ENCODE data around the gene CD8B.
"Not testable (repeated sequence)": the region's sequence is repeated elsewhere in the genome, so short reads cannot be mapped to it uniquely, and the experiment has no call there.

Gene CD8B

DNA sequence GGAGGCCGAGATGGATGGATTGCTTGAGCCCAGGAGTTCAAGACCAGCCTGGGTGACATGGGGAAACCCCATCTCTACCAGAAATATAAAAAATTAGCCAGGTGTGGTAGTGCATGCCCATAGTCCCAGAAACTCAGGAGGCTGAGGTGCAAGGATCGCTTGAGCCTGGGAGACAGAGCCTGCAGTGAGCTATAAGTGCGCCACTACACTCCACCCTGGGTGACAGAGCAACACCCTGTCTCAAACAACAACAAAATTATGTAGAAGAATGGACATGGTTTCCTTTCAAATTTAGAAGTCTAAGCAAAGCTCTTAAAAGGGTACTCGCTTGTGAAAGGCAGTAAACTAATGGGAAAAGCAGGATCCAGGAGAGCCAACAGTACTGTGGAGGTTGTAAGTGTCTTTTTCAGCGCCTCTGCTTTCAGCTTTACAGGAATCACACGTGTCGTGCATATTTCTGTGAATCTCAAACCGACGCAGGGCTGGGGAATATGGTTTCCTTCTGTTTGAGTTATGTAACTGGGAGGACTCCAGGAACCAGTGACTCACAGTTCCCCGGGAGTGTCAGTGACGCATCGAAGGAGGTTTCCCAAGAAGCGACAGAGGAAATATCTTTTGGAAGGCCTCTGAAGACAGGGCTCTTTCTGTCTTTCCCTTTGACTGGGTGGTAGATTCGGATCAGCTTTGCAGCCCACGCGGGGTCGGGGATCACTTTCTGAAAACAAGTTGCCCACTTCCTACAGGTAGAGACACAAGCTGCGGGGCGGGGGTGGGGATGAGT is 24.6 kb downstream of the CD8B start:
- not testable (repeated sequence) for DNase-seq (ENCODE audit: low spot score)

DNA sequence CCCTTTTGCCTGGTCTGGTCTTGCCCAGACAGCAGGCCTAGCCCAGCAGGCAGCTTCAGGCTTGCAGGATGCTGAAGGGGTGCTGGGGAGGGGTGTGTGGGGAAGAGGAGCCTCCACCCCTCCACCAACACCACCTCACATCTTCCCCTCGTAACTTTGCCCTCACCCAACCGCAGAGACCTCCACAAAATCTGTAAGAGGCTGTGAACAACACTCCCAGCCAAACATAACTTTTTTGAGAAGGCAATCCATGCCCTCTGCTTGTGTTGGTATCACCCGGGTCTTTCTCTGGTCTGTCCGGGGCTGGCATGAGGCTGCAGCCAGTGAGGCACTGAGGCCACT is 26.2 kb downstream of the CD8B start:
- DNase-seq (ENCODE audit: low spot score), result not testable (repeated sequence)

DNA sequence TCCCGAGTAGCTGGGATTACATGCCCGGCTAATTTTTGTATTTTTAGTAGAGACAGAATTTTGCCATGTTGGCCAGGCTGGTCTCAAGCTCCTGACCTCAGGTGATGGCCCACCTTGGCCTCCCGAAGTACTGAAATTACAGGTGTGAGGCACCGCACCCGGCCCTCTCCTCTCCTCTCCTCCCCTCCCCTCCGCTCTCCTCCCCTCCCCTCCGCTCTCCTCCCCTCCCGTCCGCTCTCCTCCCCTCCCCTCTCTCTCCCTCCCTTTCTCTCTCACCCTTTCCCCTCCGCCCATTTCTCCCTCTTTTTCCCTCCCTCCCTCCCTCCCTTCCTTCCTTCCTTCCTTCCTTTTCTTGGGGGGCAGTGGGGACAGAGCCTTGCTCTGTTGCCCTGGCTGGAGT is 28.4 kb downstream of the CD8B start:
- no peak for DNase-seq (ENCODE audit: low spot score)

DNA sequence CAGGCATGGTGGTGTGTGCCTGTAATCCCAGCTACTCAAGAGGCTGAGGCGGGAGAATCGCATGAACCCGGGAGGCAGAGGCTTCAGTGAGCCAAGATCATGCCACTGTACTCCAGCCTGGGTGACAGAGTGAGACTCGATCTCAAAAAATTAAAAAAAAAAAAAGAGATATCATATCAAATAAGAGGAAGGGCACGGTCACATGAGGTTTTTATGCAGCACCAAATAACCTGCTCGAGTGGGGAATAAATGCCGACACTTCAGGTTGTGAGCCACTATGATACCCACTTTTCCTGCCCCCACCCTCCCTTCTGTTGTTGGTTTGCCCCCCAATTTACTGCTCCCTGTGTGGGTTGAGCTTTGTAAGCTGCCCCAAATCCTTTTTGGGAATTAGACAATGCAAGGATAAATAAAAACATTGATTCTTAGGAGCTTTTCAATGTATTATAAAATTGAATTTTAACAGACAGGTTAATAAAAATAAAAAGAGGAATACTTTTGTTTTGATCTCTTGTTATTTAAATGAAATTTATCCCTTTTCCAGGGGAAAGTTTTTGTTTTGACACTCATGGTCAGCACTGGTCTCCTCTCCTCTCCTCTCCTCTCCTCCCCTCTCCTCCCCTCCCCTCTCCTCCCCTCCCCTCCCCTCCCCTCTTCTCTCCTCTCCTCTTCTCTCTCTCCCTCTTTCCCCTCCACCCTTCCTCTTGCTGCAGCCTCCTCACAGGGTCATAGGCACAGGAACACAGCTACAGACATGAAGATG is 29.2 kb downstream of the CD8B start:
- DNase-seq (ENCODE audit: low spot score), result no peak

DNA sequence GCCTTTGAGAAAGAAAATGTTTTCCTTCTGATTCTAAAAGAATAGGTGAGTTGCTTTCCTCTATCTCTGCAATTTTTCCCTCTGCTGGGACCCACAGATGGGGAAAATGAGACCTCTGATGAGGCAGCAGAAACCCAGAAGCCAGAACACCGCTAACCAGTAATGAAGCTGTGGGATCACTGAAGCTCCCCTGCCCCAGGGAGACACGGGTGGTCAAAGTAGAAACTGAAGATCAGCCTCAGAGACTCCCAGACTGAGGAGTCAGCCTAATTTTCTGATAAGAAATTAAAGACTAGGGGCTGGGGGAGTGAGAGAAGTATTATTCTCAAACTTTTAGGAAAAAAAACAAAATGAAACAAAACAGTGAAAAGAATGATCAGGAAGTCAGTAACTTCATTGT is 30.1 kb downstream of the CD8B start:
- DNase-seq (ENCODE audit: low spot score), result no peak

DNA sequence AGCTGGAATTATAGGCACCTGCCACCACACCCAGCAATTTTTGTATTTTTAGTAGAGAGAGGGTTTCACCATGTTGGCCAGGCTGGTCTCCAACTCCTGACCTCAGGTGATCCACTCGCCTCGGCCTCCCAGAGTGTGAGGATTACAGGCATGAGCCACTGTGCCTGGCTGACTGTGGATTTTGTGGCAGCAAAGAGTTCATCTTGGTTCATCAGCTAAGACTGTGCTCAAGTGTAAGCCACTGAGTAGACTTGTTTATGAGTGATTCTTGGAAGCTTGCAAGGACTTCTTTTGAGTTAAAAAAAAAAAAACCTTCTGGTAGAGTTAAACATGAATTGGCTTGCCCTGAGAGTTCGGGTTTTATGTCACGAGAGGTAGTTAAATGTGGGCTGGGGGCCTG is 34.7 kb downstream of the CD8B start:
- DNase-seq (ENCODE audit: low spot score), result no peak

DNA sequence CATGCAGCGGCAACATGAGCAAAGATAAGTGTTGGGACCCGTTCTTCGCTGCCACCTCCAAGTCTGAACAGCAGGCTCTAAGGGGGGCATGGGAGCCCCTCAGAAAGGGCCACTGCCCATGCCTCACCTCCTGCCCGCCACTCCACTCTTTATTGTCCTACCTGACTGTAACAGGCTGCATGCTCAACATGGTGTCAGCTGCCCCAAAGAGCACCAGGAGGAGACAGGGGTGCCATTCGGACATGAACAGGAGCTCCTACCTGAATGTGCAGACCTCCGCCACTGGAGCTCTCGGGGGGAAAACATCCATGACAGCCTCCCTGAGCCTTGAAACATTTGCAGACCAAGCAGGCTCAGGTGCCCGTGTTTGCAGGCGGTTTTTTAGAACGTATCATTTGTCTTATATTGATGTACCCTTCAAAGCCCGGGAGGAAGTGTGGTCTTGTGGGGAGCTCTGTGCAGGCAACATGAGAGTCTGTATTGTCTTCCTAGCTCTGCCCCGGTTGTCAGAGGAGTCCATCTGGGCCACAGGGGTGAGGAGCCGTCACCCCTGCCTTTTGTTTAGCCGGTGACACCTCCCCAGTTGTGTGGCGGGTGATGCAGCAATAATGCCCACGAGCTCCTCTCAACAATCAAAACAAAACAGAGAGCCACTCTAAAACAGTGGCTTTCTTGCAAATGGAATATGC is 35.8 kb downstream of the CD8B start:
- DNase-seq (ENCODE audit: low spot score), result no peak

DNA sequence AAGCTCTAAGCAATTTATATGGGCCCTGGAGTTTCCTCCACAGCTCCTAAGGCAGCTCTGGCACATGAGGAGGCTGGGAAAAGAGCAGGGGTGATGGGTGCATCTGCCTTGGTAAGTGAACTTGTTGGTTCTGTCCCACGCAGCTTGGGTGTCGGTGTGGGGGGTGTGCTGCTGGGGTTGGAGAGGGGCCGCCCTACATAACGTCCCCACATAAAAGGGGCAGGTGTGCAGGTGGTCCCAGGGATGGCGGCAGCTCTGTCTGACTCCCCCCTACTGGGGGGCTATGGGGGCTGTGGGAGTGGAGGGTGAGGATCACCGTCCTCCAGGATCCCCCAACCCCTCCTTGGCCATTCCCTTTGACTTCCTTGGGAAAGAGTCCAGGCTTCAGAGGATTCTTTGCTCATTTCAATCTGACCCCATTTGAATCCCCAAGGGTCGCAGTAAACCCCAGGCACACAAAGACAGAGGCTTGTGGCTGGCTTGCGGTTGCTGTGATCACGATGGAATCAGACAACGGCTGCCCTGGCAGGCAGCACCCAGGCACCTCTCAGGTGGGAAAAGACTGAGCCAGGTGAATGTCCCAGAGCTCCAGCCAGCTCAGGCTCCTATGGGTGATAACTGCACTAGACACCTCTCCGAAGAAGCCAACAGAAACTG is 36.5 kb downstream of the CD8B start:
- no peak for DNase-seq (ENCODE audit: low spot score)

DNA sequence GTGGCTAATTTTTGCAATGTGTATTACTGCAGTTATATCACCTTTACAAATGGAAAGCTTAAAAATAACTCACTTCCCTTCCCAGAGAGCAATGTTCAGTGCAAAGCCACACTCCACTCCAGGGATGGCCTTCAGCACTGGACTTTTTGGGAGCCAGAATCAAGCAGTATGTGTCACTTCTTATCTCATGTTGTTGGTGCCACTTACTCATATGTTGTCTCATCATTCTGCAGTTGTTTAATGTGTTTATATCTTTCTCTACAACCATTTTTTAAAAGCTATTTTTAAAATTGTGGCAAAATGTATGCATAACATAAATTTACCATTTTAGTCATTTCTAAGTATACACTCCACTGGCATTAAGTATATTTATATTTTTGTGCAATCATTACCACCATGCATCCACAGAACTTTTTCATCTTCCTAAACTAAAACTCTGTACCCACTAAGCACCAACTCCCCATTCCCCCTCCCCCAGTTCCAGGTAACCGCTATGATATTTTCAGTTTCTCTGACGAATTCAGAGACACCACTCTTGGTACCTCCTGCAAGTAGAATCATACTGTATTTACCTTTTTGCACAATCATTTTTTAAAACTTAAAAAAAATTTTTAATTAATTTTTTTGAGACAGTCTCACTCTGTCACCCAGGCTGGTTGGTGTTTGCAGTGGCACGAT is 38.9 kb downstream of the CD8B start:
- DNase-seq (ENCODE audit: low spot score), result no peak

DNA sequence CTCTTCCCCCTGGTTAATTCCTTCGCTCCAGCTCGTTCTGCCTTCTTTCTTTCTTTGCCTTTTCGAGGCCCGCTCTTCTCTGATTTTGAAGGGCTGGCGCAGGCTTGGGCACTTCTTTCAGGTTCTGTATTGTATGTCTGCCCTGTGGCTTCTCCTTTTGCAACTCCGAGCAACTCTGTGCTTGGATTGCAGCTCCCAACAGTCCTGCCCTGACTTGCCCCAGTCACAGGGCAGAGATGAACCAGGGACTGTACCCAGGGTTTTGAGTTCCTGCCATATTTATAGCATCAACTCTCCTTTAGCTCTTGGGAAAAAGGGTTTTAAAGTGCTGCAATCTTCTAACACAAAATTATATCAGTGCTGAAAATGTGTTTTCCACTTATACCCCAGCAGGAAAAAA is 39.8 kb downstream of the CD8B start:
- DNase-seq (ENCODE audit: low spot score), result no peak

DNA sequence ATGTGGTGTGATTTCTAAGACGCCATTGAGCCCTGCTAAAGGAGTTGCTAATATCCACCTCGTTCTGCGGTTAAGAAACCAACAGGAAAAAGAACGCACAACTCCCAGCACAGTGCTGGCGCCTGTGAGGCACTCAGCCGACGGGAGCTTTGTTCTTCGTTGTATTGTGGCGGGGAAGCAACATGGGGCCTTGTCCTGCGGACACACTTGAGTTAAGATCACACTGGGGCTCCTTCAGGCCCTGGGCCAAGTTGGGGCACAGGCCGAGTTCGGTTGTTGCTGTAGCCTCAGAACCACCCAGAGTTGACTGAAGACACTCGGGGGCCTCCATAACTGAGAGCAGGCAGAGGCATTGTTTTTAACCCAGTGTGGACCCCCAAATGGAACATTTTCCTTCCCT is 40.4 kb downstream of the CD8B start:
- DNase-seq (ENCODE audit: low spot score), result no peak

DNA sequence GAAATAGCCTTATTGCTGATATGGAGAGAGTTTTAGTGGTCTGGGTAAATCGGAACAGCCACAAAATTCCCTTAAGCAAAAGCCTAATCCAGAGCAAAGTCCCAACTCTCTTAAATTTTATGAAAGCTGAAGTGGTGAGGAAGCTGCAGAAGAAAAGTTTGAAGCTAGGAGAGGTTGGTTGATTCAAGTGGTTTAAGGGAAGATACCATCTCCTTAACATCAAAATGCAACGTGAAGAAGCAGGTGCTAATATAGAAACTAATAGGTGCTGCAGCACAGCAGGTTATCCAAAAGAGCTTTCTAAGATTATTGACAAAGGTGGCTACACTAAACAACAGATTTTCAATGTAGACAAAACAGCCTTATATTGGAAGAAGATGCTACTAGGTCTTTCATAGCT is 42.7 kb downstream of the CD8B start:
- DNase-seq (ENCODE audit: low spot score), result no peak

DNA sequence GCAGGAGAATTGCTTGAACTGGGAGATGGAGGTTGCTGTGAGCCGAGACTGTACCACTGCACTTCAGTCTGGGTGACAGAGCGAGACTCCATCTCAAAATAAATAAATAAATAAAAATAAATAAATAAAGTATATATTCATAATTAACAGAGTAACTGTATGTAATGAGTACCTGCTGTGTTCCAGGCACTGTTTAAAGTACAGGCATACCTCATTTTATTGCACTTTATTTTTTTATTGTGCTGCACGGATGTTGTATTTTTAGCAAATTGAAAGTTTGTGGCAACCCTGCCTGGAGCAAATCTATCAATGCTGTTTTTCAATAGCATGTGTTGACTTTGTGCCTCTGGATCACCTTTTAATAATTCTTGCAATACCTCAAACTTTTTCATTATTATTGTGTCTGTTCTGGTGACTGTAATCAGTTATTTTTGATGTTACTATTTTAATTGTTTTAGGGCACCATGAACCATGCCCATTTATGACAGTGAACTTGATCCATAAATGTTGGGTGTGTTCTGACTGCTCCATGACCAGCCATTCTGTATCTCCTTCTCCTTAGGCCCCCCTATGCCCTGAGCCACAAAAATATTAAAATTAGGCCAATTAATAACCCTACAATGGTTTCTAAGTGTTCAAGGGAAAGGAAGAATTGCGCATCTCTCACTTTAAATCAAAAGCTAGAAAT is 43.4 kb downstream of the CD8B start:
- no peak for DNase-seq (ENCODE audit: low spot score)

DNA sequence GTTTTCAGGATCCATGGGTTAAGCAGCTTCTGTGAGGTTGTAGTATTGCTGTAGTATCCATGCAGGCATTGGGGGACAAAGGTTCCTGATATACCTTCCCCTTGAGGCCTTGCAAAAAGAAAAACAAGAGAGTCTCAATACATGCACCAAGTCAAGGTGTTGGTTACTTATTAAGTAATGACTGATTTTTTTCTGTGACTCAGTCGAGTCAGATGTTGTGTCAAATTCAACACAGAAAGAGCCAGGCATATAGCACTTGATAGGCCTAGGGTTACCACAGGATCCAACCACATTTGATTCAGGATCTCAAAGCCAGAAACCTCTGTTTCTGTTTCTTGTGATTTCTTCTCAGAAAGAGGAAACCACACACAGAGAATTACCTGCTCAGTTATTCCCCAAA is 46.1 kb downstream of the CD8B start:
- no peak for DNase-seq (ENCODE audit: low spot score)

DNA sequence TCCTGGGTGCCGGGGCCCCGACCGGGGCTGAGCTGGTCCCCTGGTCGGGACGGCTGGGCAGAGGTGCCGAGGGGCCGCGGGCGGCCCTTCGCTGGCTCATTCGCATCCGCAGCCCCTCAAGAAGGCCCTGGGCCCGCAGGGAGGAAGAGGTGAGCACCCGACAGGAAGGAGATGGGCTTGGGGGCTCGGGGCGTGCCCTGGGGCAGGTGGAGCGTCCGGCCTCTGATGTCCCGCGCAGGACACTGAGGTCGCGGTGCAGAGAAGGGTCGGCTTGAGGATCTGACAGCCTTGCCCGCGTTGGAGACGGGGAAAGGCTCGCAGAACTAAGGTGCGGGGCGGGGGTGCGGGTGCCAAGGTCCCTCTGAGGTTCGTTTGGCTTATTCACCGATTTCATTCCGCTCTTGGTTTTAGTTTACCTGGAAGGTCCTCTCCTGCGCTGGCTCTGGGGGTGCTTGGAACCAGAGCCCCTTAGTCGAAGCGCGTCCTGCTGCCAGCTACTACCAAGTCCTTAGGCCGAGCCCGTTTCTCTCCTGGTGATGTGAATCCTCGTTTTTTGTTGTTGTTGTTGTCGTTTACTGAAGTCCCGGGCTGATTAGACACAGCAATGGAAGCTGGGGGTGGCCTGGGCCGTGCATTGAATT is 52.1 kb downstream of the CD8B start:
- DNase-seq (ENCODE audit: low spot score), result no peak

DNA sequence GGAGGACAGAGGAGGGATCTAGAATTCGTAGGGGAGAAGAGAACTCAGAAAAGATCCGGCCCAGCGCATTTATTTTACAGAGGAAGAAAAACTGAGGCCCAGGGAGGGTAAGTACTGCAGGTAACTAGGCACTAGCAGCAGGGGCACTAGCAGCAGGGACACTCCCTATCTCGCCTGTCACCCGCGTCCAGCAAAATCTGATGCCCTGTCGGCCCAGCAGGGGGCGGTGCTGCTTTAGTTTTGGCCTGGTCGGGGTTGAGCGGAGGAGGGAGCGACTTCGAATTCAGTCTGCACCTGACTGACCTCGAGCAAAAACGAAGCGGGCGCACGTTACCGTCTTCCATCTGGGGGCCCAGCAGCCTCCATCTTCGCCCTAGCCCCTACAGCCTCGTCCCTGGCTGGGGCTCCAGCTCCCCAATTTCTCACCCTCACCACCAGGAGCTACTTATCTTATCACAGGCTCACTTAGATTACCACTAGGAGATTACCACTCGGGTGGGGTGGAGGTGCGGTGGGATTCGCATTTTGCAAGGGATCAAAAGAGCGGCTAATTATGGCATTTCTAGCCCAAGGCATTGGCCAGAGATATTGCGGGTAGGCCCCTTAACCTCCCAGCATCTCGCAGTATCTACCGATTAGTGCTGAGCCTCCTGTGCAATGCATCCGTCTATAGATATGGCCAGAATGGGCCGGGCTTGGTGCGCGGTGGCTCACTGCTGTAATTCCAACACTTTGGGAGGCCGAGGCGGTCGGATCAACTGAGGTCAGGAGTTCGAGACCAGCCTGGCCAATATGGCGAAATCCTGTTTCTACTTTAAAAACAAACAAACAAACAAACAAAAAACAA is 53.1 kb downstream of the CD8B start:
- peak; percentile 91 for DNase-seq (ENCODE audit: low spot score)

DNA sequence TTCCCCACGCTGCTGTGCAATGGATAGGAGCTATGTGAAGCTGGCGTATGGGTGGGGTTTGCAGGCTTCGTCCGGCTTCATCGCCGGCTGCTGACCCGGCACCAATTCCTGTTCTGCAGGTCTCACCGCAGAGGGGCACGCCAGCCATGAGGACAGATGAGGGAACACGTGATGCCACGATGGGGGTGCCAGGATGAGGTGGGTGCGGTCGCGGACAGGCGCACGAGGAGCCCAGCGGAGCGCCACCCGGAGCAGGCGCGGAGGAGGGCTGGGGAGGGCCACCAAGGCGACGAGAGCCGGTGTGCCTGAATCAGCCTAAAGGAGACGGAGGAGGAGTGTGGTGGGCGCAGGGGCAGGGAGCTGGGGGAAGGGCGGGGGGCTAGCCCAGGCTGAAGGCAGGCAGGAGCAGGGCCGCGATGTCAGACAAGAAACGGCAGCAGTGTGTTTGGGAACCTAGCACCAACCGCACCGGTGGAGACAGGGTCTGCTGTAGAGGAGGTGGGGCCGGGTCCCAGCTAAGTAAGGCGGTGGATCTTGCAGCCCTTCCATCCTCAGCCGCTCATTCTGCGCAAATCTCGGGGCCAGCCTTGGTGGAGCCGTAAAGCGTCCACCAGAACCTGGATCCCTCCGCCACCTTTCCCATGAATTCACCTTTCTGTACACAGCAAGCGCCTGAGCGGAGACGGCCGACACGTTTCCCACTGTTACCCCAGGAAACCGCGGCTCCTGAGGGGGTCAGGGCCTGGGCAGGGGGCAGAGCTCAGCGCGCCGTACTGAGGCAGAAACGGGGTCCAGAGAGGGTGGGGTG is 54.0 kb downstream of the CD8B start:
- DNase-seq (ENCODE audit: low spot score), result no peak

DNA sequence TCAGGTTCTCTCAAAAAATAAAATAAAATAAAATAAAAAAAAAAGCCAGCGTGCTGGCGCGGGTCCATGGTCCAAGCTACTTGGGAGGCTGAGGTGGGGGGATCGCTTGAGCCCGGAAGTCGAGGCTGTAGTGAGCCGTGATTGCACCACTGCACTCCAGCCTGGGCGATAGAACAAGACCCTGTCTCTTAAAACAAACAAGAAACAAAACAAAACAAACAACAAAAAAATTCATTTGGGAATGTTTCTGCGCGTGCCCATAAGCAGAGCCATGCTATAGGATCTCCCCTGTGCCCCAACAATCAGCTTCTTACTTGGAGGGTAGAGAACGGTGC is 54.6 kb downstream of the CD8B start:
- no peak for DNase-seq (ENCODE audit: low spot score)

All from COLO829 (cell line).